ENCODE measurements around the gene WAS.
"Not testable (repeated sequence)": the region's sequence is repeated elsewhere in the genome, so short reads cannot be mapped to it uniquely, and the experiment has no call there.

The WAS gene

DNA sequence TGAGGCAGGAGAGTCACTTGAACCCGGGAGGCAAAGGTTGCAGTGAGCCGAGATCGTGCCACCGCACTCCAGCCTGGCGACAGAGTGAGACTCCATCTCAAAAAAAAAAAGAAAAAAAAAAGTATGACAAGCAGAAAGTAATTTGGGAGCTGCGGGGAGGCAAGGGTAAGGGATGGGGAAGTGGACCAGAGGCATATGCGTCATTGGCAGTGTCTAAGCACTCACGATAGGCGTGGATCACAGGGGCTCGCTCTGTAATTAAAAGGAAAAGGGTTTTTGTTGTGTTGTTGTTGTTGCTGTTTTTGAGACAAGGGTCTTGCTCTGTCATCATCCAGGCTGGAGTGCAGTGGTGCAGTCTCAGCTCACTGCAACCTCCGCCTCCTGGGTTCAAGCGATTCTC lies 804 bp upstream of the WAS start:
- peak overlapping the region; percentile 92 for H3K27ac ChIP-seq (replicated peaks)
- H3K27me3 ChIP-seq (ENCODE audit: insufficient read depth, poor library complexity, severe bottlenecking); H3K4me3 ChIP-seq (replicated peaks; ENCODE audit: insufficient read depth, low read length): not testable (repeated sequence)
- TF ChIP-seq SPI1 (IDR thresholded peaks at IDR 0.05; ENCODE audit: borderline replicate concordance, low read depth) = peak; percentile 75
- DNase-seq (ENCODE audit: low read depth in 1 of 2, low spot score in 1 of 2) = peak in 1 of 2 experiments; percentile 51

DNA sequence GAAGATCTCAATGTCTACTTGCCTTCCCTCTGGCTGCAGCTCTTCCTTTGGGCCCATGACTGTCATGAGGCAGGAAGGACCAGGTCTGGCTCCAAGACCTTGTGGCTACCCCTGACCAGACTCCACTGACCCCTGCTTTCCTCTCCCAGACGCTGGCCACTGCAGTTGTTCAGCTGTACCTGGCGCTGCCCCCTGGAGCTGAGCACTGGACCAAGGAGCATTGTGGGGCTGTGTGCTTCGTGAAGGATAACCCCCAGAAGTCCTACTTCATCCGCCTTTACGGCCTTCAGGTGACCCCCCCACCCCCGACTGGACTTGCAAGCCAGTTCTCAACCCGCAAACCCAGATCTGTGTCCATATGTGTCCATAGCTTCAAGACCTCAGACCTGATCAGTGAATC lies 535 bp downstream of the WAS start:
- no peak for DNase-seq (ENCODE audit: low read depth in 1 of 2, low spot score in 1 of 2)
- H3K4me3 ChIP-seq (replicated peaks; ENCODE audit: insufficient read depth, low read length) = peak overlapping the region; percentile 74
- H3K27me3 ChIP-seq (ENCODE audit: insufficient read depth, poor library complexity, severe bottlenecking) = no peaks in the 10 kb centered on the region
- peak overlapping the region; percentile 92 for H3K27ac ChIP-seq (replicated peaks)
- TF ChIP-seq SPI1 (IDR thresholded peaks at IDR 0.05; ENCODE audit: borderline replicate concordance, low read depth) = no peak
- no peak for TF ChIP-seq POLR2AphosphoS5 (IDR thresholded peaks at IDR 0.05; ENCODE audit: low read depth)
- TF ChIP-seq, protein P1, sequence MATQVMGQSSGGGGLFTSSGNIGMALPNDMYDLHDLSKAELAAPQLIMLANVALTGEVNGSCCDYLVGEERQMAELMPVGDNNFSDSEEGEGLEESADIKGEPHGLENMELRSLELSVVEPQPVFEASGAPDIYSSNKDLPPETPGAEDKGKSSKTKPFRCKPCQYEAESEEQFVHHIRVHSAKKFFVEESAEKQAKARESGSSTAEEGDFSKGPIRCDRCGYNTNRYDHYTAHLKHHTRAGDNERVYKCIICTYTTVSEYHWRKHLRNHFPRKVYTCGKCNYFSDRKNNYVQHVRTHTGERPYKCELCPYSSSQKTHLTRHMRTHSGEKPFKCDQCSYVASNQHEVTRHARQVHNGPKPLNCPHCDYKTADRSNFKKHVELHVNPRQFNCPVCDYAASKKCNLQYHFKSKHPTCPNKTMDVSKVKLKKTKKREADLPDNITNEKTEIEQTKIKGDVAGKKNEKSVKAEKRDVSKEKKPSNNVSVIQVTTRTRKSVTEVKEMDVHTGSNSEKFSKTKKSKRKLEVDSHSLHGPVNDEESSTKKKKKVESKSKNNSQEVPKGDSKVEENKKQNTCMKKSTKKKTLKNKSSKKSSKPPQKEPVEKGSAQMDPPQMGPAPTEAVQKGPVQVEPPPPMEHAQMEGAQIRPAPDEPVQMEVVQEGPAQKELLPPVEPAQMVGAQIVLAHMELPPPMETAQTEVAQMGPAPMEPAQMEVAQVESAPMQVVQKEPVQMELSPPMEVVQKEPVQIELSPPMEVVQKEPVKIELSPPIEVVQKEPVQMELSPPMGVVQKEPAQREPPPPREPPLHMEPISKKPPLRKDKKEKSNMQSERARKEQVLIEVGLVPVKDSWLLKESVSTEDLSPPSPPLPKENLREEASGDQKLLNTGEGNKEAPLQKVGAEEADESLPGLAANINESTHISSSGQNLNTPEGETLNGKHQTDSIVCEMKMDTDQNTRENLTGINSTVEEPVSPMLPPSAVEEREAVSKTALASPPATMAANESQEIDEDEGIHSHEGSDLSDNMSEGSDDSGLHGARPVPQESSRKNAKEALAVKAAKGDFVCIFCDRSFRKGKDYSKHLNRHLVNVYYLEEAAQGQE (IDR thresholded peaks at IDR 0.05; ENCODE audit: insufficient replicate concordance, low read depth) = no peak
- TF ChIP-seq, protein P2, sequence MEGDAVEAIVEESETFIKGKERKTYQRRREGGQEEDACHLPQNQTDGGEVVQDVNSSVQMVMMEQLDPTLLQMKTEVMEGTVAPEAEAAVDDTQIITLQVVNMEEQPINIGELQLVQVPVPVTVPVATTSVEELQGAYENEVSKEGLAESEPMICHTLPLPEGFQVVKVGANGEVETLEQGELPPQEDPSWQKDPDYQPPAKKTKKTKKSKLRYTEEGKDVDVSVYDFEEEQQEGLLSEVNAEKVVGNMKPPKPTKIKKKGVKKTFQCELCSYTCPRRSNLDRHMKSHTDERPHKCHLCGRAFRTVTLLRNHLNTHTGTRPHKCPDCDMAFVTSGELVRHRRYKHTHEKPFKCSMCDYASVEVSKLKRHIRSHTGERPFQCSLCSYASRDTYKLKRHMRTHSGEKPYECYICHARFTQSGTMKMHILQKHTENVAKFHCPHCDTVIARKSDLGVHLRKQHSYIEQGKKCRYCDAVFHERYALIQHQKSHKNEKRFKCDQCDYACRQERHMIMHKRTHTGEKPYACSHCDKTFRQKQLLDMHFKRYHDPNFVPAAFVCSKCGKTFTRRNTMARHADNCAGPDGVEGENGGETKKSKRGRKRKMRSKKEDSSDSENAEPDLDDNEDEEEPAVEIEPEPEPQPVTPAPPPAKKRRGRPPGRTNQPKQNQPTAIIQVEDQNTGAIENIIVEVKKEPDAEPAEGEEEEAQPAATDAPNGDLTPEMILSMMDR (IDR thresholded peaks at IDR 0.05; ENCODE audit: insufficient read depth, low read length) = no peak
- no peak for TF ChIP-seq GABPA (IDR thresholded peaks at IDR 0.05; ENCODE audit: low read depth)

DNA sequence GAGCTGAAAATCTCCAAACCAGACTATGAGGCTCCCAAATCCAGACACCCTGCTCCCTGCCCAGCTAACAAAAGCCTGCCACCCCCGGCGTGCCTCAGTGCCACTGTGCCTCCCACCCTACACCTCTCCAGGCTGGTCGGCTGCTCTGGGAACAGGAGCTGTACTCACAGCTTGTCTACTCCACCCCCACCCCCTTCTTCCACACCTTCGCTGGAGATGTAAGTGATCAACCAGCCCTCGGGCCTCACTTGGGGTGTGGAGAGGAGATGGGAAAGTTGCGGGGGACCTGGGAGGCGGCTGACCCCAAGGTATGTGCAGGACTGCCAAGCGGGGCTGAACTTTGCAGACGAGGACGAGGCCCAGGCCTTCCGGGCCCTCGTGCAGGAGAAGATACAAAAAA lies 1.8 kb downstream of the WAS start:
- no peak for TF ChIP-seq GABPA (IDR thresholded peaks at IDR 0.05; ENCODE audit: low read depth)
- no peak for TF ChIP-seq SPI1 (IDR thresholded peaks at IDR 0.05; ENCODE audit: borderline replicate concordance, low read depth)
- TF ChIP-seq POLR2AphosphoS5 (IDR thresholded peaks at IDR 0.05; ENCODE audit: low read depth) = no peak
- TF ChIP-seq, protein P1 (IDR thresholded peaks at IDR 0.05; ENCODE audit: insufficient replicate concordance, low read depth) = no peak
- TF ChIP-seq, protein P2 (IDR thresholded peaks at IDR 0.05; ENCODE audit: insufficient read depth, low read length) = no peak
- Histone ChIP-seq H3K4me3 (replicated peaks; ENCODE audit: insufficient read depth, low read length) (no peak overlapping the region), H3K27me3 (ENCODE audit: insufficient read depth, poor library complexity, severe bottlenecking) (no peaks in the 10 kb centered on the region), H3K27ac (replicated peaks) (no peak overlapping the region; the same call in 1 of the 2 replicates)
- no peak for DNase-seq (ENCODE audit: low read depth in 1 of 2, low spot score in 1 of 2)

DNA sequence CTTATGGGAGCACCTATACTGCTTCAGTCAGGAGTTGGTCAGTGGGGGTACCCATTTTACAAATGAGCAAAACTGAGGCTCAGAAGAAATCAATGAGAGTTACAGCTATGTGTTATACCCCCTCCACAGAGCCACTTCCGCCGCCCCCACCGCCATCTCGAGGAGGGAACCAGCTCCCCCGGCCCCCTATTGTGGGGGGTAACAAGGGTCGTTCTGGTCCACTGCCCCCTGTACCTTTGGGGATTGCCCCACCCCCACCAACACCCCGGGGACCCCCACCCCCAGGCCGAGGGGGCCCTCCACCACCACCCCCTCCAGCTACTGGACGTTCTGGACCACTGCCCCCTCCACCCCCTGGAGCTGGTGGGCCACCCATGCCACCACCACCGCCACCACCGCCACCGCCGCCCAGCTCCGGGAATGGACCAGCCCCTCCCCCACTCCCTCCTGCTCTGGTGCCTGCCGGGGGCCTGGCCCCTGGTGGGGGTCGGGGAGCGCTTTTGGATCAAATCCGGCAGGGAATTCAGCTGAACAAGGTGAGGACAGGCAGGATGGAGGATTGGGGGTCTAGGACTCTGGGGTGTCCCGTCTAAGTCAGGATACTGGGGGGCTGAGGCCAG lies 5.0 kb downstream of the WAS start:
- Histone ChIP-seq H3K27me3 (ENCODE audit: insufficient read depth, poor library complexity, severe bottlenecking) (no peaks in the 10 kb centered on the region), H3K27ac (replicated peaks) (no peak overlapping the region), H3K4me3 (replicated peaks; ENCODE audit: insufficient read depth, low read length) (no peak overlapping the region)
- DNase-seq (ENCODE audit: low read depth in 1 of 2, low spot score in 1 of 2) = no peak
- TF ChIP-seq SPI1 (IDR thresholded peaks at IDR 0.05; ENCODE audit: borderline replicate concordance, low read depth) (no peak), GABPA (IDR thresholded peaks at IDR 0.05; ENCODE audit: low read depth) (no peak)
- TF ChIP-seq, protein P1 (IDR thresholded peaks at IDR 0.05; ENCODE audit: insufficient replicate concordance, low read depth) = no peak
